NCI-H524 treated with DMSO at 0.1 percent for 48 hours (cell line): ENCODE data around the gene ERLEC1.
"Not testable (repeated sequence)": the region's sequence is repeated elsewhere in the genome, so short reads cannot be mapped to it uniquely, and the experiment has no call there.

Experiments used
- DNase-seq: peaks from one replicate; lab custom pipeline; 2025; lab: John Stamatoyannopoulos, UW

ERLEC1 gene, protein sequence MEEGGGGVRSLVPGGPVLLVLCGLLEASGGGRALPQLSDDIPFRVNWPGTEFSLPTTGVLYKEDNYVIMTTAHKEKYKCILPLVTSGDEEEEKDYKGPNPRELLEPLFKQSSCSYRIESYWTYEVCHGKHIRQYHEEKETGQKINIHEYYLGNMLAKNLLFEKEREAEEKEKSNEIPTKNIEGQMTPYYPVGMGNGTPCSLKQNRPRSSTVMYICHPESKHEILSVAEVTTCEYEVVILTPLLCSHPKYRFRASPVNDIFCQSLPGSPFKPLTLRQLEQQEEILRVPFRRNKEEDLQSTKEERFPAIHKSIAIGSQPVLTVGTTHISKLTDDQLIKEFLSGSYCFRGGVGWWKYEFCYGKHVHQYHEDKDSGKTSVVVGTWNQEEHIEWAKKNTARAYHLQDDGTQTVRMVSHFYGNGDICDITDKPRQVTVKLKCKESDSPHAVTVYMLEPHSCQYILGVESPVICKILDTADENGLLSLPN

DNA sequence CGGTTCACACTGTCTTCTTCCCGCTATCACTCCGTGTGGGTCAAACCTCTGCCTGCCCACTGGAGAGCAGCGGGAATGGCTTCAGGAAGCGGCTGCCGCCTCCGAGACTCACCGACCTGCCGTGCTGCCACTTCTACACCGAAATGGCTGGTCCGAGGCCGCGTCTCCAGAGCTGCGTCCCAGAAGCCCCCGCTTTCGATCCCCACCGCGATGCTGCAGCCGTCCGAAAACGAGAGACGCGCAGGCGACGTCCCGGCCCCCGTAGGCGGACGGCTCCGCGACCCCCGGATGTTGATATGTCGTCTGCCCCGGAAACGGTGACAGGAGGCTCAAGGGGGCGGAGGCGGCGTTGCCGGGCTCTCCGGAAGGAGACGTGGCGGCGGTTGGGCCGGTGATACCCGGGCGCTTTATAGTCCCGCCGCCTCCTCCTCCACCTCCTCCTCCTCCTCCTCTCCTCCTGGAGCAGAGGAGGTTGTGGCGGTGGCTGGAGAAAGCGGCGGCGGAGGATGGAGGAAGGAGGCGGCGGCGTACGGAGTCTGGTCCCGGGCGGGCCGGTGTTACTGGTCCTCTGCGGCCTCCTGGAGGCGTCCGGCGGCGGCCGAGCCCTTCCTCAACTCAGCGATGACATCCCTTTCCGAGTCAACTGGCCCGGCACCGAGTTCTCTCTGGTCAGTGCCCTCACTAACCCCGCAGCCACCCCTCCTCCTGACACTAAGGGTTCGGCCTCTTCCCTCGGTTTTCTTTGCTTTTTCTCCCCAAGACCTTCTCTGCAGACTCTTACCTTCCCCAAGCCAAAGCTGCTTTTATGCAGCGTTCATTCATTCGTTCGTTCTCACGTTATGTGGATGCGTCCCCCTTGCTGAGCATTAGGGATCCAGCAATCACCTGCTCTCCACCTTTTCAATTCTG, at the start of gene ERLEC1, which contains the start of gene ASB3:
TSS of gene ERLEC1 (plus strand) at position 340 of the 909 bp plus-strand sequence. CDS start at position 507, 167 bp downstream.
TSS of gene ASB3 (minus strand) at position 249 of the 909 bp plus-strand sequence. CDS start 21,381 bp downstream, outside the sequence.
- peak; percentile 71 for DNase-seq

DNA sequence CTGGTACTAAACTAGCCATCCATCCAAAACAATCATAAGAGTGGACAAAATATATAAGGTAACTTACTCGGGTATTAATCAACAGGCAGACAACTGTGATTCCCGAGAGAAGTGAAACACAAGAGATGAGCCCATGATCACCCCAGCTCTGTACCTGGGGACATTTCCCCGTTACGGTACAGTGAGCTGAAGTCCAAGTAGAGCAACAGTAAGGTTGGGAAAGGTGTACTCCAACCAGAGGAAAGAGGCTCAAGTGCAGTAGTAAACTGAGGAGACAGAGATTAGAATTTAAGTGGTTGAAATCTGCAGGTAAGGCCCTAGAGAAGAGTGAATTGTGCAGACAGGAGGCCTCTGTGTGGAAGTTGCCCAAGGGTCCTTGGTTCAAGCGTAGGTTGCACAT, 49.8 kb upstream of the ERLEC1 start:
- DNase-seq, result no peak

DNA sequence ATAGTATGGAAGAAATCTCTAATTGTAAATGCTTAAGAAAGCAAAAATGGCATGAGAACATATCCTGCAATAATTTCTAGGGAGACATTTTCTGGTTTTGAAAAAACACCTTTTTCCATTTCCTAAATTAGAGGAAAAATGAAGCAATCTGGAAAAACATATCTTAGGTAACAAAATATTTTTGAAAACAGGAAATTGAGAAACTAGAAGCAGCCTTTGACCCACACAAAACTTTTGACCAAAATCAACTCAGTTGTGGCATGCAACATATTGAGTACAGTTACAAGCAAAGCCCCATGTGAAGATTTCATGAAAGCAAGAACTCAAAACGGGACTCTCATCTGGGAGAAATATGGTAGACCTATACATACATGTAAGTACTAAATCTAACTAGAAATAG, 47.8 kb upstream of the ERLEC1 start:
- DNase-seq, result no peak

DNA sequence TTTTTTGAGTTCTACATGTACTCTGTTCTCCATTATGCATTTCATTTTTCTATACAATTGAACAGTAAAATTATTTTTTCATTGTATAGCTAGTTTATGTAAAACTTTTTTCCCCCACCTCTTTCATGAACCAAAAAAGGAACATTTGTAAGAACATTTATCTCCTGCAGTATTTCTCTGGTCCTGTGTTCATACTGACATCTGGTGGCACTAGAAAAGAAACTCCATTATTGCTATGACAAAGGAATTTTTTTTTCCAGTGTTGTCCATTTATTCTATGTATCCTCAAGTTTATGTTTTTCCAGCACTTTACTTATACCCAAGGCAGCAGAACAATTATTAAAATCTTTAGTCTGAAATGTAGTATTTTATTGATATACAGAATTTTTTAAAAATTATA, 46.7 kb upstream of the ERLEC1 start:
- DNase-seq, result no peak

DNA sequence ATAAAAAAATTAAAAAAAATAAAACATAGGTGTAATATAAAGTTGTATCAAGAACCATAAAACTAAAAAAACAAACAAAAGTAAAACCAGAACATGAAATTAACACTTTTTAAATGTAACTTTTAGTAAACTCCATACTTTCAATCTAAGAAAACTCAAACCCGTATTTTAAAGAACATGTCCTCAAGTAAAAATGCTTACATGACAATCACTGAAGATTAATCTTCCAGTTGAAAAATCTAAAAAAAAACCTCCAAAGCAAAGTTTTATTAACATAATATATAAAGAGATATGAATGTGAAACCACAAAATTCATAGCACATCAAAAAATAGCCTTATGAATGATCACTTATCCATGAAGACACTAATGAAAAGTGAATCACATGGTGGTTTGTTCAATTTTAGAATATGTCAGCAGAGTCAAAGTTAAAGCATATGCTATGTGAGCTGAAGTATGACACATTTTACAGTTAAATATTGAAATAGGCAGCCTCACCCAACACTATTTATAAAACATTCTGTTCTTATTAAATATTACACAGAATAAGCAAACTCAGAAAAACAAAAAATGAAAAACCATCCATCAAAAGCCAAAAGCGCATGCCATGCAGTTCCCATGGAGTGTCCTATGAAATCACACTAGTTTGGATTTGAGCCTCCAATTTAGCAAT, 42.3 kb upstream of the ERLEC1 start:
- DNase-seq, result no peak

DNA sequence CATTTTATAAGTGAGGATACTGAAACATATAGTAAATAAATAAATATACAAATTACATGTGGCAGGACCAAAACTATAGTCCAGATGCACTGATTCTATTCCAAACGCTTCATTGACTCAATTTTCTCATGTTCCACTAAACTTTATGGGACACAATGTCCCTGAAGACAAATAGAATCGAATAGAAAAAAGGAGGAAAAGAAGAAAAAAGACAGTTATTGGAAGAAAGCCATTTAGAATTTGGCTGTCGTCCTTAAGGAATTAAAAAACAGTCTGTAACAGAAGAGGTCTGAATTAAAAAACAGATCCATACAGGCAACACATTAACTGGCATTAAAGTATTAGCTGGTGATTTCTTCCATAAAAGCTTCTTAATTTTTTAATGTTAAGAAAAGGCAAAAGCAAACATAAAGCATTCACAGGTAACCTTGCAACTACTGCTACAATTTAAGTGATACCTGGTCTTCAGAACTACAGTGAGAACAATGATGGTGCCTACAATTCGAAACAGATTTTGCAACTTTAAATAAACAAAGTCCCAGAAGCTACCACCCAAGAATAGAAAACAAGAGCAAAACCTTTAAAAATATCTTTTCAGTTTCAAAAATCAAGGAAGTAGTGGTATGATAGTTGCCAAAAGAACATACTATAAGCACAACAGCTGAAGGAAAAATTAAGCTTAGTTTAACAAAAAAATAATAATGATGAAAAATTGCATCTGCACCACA, 36.6 kb upstream of the ERLEC1 start:
- no peak for DNase-seq

DNA sequence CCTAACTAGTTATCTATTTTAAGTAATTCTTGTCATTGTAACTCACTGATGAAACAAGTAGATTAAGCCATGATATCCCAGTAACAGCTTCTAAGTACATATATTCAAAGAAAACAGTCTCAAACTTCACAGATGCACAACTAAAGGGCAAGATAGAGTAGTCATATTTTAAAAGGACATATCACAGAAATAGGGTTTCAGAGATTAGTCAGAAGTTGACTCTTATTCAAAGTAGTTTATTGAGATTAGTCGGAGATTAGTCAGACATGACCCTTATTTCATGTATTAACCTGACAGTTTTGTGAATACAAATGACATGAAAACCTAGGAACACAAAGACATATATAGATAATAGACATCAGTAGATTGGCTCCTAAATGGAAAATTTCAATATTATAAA, 35.1 kb upstream of the ERLEC1 start:
- DNase-seq, result no peak

DNA sequence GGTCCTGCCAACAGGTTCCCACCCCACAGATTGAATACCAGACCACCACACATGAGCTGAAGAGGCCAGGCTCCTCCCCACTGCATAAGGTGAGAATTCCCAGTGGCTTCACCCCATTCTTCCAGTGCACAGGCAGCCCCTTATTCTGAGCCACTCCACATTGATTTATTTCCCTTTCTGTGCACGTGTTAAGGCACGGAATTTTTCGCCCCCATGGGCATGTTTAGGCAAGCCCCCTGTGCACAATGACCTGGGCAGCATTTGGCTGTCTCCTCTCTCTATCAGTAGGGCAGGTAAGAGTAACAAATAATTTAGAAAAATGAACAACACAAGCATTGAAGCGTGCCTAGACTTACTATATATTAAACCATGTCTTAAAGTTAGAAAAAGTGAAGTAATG, 34.5 kb upstream of the ERLEC1 start:
- DNase-seq, result no peak

DNA sequence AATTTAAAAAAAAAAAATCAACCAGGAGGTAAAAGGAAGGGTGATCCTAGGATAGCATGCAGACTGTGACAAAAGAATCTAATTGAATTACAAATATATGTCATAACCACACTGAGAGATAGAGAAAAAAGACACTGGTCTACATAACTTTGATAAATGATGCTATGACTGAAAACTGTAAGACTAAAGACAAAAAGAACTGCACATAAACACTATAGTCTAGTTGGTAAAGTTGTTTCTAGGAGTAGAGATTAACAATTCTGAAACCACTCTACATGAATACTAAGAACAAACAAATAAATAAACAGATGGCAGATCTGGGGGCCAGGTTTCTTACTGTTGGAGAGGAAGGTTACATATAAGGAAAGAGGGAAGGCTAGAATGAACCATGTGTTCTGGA, 33.8 kb upstream of the ERLEC1 start:
- no peak for DNase-seq

DNA sequence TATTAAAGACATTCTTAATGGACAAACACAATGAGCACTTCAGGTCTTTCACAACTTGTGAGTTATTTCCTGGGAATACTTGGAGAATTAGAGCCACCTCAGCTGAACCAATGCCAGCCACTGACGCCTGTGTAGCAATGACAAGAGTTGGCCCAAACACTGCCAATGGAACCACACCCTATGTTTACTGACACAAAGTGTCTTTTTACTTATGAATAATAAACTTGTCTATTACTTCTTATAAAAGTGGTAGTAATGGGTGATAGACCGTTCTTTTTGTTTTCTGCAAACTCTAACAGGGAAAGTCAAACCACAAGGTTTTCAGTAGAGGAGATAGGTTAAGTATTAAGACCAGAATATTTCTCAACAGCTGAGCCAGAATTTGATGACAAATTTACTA, 31.7 kb upstream of the ERLEC1 start:
- no peak for DNase-seq

DNA sequence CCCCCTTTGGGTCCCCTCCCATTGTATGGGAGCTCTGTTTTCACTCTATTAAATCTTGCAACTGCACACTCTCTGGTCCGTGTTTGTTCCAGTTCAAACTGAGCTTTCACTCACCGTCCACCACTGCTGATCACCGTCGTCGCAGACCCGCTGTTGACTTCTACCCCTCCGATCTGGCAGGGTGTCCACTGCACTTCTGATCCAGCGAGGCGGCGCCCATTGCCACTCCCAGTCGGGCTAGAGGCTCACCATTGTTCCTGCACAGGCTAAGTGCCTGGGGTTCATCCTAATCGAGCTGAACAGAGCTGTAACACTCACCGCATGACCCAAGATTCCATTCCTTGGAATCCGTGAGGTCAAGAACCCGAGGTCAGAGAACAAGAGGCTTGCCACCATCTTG, 30.2 kb upstream of the ERLEC1 start:
- DNase-seq, result no peak

DNA sequence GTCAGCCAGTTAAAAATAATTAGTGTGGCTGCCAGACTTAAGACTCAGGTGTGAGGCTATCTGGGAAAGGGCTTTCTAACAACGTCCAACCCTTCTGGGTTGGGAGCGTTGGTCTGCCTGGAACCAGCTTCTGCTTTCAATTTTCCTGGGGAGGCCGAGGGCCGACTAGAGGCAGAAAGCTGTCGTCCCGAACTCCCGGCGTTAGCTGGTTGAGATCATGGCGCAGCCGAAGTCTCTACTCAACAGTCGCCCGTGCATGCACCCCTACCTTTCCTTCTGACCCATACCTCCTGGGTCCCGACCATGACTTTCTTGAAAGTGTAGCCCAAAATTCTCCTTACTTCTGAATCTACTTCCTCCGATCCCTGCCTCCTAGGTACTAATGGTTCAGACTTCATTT, 29.6 kb upstream of the ERLEC1 start:
- not testable (repeated sequence) for DNase-seq

DNA sequence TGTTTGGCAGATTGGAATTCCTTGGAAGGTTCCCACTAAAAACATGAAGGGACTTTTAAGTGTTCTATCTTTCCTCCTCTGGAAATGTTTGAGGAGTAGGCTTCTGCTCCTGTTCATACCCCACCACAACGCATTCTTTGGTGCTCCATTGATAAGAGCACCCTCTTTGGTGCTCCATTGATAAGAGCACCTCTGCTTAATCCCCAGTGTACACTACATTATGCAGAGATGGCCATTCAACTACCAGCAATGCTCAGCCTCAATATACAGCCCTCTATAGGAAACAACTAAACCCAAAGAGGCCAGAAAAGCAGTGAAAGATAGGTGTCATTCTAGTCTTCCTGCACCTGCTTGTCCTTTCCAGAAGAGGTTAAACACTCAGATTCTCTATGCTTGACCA, 21.1 kb upstream of the ERLEC1 start:
- DNase-seq, result no peak

DNA sequence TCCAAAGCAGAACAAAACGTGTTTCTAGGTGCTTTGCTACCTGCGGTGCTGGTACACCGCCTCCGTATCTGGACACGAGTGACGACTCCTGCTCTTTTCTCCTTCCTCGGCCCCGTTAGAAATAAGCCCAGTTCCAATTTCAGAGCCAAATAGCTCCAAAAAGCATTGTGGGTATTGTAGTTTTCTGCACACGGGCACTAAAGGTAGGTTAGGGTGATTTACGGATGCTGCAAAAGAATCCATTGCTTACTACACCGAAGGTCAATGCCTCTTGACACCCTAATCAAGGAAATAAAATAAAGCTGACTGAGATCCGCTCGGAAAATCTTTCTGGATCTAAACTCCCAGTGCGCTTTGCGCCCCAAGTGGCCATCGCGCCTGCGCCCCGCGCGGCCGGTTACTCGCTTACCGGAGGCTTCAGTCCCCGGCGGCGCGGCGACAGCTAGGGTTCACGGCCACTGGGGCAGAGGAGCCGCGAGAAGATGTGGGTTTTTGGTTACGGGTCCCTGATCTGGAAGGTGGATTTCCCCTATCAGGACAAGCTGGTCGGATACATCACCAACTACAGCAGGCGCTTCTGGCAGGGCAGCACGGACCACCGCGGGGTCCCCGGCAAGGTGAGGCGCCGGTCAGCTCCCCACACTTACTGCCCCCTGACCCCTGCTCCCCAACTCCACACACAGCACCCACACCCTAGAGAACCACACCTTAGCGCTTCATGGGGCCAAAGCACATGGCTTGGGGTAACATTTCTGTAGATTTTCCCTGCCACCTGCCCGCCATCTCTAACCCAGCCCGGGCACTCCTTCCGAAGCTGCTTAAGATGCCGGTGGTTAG, 19.2 kb upstream of the ERLEC1 start, which contains the start of gene CHAC2:
TSS of gene CHAC2 (plus strand) at position 400 of the 837 bp plus-strand sequence. CDS start at position 483, 83 bp downstream.
- DNase-seq, result peak; percentile 78

DNA sequence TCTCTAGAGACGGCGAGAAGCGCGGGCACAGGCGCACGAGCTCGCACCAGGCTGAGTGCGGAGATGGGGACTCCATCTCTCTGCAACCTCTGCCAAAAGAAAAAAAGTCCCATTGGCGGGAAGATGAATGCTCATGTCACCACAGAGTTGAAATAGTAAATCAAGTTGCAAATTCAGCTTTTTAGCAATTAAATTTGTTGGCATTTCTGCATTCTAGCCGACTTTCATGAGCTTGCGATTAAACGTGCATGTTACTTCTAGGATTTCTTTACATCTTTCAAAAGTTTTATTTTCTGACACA, 18.7 kb upstream of the ERLEC1 start:
- DNase-seq, result no peak

DNA sequence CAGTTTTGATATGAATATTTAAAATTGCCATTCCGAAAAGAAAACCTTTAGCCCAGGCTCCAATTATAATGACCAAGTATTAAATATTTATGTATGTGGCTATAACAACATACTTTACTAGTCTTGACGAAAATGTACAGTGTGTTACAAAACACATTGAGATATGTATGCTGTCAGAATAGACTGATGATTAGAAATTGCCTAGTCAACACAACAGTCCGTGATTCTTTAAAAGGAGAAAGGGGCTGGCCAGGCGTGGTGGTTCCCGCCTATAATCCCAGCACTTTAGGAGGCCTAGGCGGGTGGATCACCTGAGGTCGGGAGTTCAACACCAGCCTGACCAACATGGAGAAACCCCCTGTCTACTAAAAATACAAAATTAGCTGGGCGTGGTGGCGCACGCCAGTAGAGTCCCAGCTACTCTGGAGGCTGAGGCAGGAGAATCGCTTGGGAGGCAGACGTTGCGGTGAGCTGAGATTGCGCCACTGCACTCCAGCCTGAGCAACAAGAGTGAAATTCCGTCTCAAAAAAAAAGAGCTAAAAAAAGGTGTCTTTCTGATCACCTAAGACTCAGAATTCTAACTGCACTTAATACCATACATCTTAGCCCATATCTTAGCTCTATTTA, 17.4 kb upstream of the ERLEC1 start:
- DNase-seq, result no peak

DNA sequence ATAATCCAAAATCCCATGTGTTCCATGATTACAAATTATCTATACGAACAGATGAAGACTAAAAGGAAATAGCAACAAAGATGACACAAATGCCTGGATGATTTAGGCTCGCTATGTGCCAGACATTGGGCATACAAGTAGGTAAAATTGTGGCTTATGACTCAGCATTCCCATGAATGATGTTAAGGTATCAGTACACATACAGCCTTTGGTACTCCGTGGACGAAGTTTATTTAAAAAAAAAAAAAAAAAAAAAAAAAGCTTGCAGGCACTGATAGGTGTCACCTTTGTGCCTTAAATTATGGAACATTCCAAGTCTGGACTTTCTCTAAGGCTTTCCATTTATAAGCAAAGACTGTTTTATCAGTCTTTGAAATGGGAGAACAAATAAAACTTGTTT, 16.6 kb upstream of the ERLEC1 start:
- DNase-seq, result no peak

DNA sequence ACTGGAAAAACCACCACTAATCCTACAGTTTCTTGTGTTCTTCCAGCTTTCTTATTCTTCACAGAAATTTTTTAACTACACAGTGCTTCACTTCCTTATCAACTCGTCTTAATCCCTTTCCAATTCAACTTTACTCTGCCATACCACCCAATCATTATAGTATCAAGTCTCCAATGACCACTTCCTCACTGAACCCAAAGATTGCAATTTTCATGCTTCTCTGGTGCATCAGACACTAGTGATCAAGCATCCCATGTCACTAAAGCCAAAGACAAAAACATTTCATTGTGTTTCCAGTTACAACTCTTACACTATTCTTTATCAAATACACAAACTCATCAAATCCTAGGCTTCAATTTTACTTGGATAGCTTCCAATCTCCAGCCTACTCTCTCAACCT, 9.7 kb upstream of the ERLEC1 start:
- DNase-seq, result no peak

DNA sequence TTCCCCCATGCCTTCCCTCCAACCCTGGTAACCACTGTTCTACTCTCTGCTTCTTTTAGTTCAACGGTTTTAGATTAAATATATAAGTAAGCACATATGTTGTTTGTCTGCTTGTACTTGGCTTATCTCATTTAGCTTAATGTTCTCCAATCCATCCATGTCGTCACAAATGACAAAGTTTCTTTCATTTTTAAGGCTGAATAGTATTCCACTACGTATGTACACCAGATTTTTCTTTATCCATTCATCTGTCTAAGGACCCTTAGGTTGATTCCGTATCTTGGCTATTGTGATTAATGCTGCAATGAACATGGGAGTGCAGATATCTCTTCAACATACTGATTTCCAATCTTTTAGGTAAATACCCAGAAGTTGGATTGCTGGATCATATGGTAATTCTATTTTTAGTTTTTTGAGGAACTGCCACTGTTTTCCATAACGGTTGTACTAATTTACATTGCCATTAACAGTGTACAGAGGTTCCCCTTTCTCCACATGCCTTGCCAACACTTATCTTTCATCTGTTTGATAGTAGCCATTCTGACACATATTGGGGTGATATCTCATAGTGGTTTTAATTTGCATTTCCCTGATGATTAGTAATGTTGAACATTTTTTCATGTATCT, 8.2 kb upstream of the ERLEC1 start:
- no peak for DNase-seq

DNA sequence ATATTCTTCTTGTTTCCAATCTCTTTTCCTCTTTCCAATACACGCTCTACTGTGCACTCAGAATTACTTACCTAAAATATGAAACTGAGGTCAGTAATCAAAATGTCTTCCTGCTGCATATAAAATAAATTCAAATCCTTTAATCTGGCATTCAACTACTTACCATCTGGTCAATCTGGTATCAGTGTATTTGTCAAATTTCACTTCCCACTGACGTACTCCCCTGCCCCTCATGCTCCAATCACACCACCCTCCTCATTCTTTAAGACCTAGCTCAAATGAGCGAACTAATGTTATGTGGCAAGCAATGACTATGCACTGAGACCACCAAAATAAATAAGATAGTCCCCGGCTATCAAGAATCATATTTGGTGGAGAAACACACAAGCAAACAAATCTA, 6.8 kb upstream of the ERLEC1 start:
- peak; percentile 60 for DNase-seq
